Lung (tissue), 12 donors: Measurements from ENCODE around the gene IL1RAPL1. TPM values are rescaled to one million over a fixed set of nuclear protein-coding genes. Genes with fewer than 3 reads are reported as not detected.

ENCODE experiments used
- ATAC-seq: fragments of 200-7000 bp; cut with Tn5 transposase; one replicate; pipeline ENCODE4 v1.9.1; 2020; ENCODE audit warnings: moderate number of reproducible peaks; ENCODE audit not compliant: insufficient read depth, low FRiP score
- DNase-seq, 3 donors: peaks; one replicate each; pipeline ENCODE4 v3.0.0-alpha.2; 2013 to 2017
- H3K27ac ChIP-seq, 2 donors: one replicate each; pipeline ENCODE4 v1.5.1; 2013; ENCODE audit warnings: mild to moderate bottlenecking in 2 of 2, moderate library complexity in 2 of 2, control low read depth in 1 of 2, inconsistent platforms in 1 of 2, low read depth in 1 of 2, low read length in 1 of 2
- H3K27me3 ChIP-seq, 3 donors: one replicate each; pipeline ENCODE4 v1.5.1; 2013; ENCODE audit warnings: low read length in 2 of 3; ENCODE audit not compliant: control insufficient read depth in 3 of 3, insufficient read depth in 3 of 3
- H3K36me3 ChIP-seq, 4 donors: one replicate each; pipeline ENCODE4 v1.5.1; 2013; ENCODE audit warnings: low read length in 4 of 4, mild to moderate bottlenecking in 1 of 4, moderate library complexity in 1 of 4; ENCODE audit not compliant: control insufficient read depth in 4 of 4, insufficient read depth in 4 of 4
- H3K4me1 ChIP-seq, 5 donors: one replicate each; pipeline ENCODE4 v1.5.1; 2013; ENCODE audit warnings: low read length in 5 of 5, mild to moderate bottlenecking in 2 of 5, moderate library complexity in 1 of 5; ENCODE audit not compliant: control insufficient read depth in 5 of 5, insufficient read depth in 5 of 5
- H3K4me3 ChIP-seq: one replicate; pipeline ENCODE4 v1.5.1; 2013; ENCODE audit warnings: mild to moderate bottlenecking, control low read depth, moderate library complexity
- H3K9ac ChIP-seq, 2 donors: one replicate each; pipeline ENCODE4 v1.5.1; 2013; ENCODE audit warnings: low read length in 2 of 2, control low read depth in 1 of 2; ENCODE audit not compliant: insufficient read depth in 1 of 2
- H3K9me3 ChIP-seq, 4 donors: one replicate each; pipeline ENCODE4 v1.5.1; 2013; ENCODE audit warnings: low read length in 3 of 4, mild to moderate bottlenecking in 1 of 4, moderate library complexity in 1 of 4; ENCODE audit not compliant: control insufficient read depth in 4 of 4, insufficient read depth in 3 of 4
- CTCF ChIP-seq: IDR thresholded peaks from 2 replicates; pipeline ENCODE4 v1.5.1; 2012; ENCODE audit warnings: mild to moderate bottlenecking; ENCODE audit errors: control extremely low read depth, extremely low read depth
- whole genome bisulfite sequencing, 2 donors: extraction: QIAGEN DNeasy Blood & Tissue Kit; methylation state at CpG; one replicate each; pipeline ENCODE4 v1.1.7; 2013; 5-methylcytosine and 5-hydroxymethylcytosine counted together
- polyA plus RNA-seq, 2 donors: library from polyadenylated mRNA; stranded (reverse); fragments of 200-250 nt; gene quantifications; one replicate each; pipeline ENCODE4 v1.2.1, GENCODE V29; 2013
- total RNA-seq, 2 donors: library from RNA; depleted of rRNA in 1 of 2; stranded (reverse); fragments of >200 nt in 1 of 2; gene quantifications; one replicate each; pipeline ENCODE4 v1.2.1, GENCODE V29; 2014 to 2021
- donor health status: control.
- donor health status: control.
- donor health status: Bipolar disorder and iron deficiency.
- donor health status: healthy.
- donor health status: DM: yes; HTN: yes; CAD: no.

The IL1RAPL1 gene
- total and polyA plus RNA-seq, 4 donors: 2.2 TPM; not detected in 3

DNA sequence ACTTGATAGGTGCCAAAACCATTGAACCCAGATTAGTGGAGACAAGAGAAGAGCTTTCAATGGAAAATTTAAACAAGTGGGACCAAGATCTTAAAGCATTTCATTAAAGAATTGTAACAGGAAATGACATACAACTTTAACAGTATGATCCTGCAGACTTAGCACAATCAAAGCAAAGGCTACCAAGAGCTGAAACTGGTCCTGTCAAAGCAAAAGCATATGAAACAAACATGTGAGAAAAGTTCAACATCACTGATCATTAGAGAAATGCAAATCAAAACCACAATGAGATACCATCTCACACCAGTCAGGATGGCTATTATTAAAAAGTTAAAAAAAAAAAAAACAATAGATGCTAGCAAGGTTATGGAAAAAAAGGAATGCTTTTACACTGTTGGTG lies 425.6 kb downstream of the IL1RAPL1 start:
- Histone ChIP-seq H3K27ac (no peak overlapping the region), H3K9ac (no peak overlapping the region), H3K4me1 (no peaks in the 10 kb centered on the region), H3K27me3 (peaks cover 0 to 2% (median 0%) of the 10 kb centered on the region in 3 donors), H3K4me3 (no peak overlapping the region), H3K9me3 (peaks cover 0 to 3% (median 0%) of the 10 kb centered on the region in 4 donors), H3K36me3 (no peaks in the 10 kb centered on the region)
- no peak for DNase-seq
- no peak for TF ChIP-seq CTCF
- no peak for ATAC-seq

DNA sequence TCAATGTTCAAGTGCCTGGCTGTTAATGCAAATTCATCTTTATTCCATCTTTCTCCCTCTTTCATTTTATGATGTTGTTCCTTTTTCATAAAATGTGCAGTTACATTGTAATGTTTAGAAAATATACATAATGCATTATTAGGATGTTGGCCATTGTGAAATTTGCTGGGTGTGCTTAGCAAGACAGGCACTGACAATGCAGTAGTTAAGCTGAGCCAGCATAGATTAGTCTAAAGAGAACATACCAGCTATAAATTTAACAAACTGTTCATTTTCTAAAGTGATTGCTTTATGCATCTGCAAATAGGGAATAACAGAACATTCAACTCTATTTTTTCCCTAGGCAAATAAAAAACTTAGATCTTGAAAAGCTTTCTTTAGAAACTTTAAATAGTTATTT lies 436.0 kb downstream of the IL1RAPL1 start:
- Histone ChIP-seq H3K4me1 (no peaks in the 10 kb centered on the region), H3K9me3 (no peaks in the 10 kb centered on the region), H3K27ac (no peak overlapping the region), H3K27me3 (no peaks in the 10 kb centered on the region), H3K36me3 (no peaks in the 10 kb centered on the region), H3K4me3 (no peak overlapping the region), H3K9ac (no peak overlapping the region)
- TF ChIP-seq CTCF: no peak
- DNase-seq (no peak), ATAC-seq (no peak)

GRCh38 chrX:29024871-29025270 lies 437.6 kb downstream of the IL1RAPL1 start:
- ATAC-seq (no peak), DNase-seq (peak in 1 of 3 donors; percentile 1)
- Histone ChIP-seq H3K27me3 (no peaks in the 10 kb centered on the region), H3K27ac (no peak overlapping the region), H3K4me3 (no peak overlapping the region), H3K9me3 (no peaks in the 10 kb centered on the region), H3K36me3 (no peaks in the 10 kb centered on the region), H3K9ac (no peak overlapping the region), H3K4me1 (no peaks in the 10 kb centered on the region)
- TF ChIP-seq CTCF: no peak
- WGBS, 2 donors: 35 to 45% methylated on average over 2 of the region's 2 CpGs

DNA sequence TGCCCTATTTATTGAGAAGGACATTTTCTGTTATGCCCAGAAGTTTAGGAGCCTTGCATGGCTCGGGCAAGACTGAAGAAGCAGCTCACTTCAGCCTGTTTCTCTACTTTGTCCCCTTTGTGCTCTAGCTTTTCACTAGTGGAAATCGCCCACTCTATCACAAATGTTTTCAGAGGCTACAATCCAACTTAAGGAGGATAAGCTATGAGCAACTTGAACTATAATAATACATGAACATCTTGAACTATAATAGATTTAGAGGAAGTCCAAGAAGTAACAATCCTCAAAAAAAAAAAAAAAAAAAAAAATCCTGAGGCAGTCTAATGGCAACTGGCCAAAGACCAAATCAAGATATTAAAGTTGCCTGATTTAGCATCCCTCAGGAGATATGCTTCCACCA lies 452.3 kb downstream of the IL1RAPL1 start:
- no peaks in the 10 kb centered on the region for H3K4me1 ChIP-seq
- no peak overlapping the region for H3K4me3 ChIP-seq
- peaks cover 0 to 6% (median 2%) of the 10 kb centered on the region in 3 donors for H3K27me3 ChIP-seq
- no peak overlapping the region for H3K27ac ChIP-seq
- no peaks in the 10 kb centered on the region for H3K9me3 ChIP-seq
- peak in 2 of 3 donors; percentile 3 to 4 for DNase-seq
- ATAC-seq: no peak
- no peak for TF ChIP-seq CTCF
- no peaks in the 10 kb centered on the region for H3K36me3 ChIP-seq
- 58 to 81% methylated on average over 2 of the region's 2 CpGs for WGBS, 2 donors
- H3K9ac ChIP-seq: no peak overlapping the region
